HFFc6 (cell line): Measurements from ENCODE around the gene SNTG2. TPM values are rescaled to one million over a fixed set of nuclear protein-coding genes. Genes with fewer than 3 reads are reported as not detected.
"Not testable (repeated sequence)": the region's sequence is repeated elsewhere in the genome, so short reads cannot be mapped to it uniquely, and the experiment has no call there.

Experiments
- DNase-seq: peaks from one replicate; pipeline ENCODE4 v3.0.0-alpha.2; 2018
- H3K27ac Mint-ChIP-seq: 2 replicates; pipeline ENCODE4 v1.8.0; 2020; ENCODE audit warnings: mild to moderate bottlenecking, mixed read lengths
- H3K27me3 Mint-ChIP-seq: 2 replicates; pipeline ENCODE4 v1.8.0; 2021; ENCODE audit warnings: mild to moderate bottlenecking, moderate library complexity, mixed read lengths; ENCODE audit not compliant: insufficient read depth
- H3K36me3 Mint-ChIP-seq: 2 replicates; pipeline ENCODE4 v1.8.0; 2021; ENCODE audit warnings: low read depth, mixed read lengths
- H3K4me1 Mint-ChIP-seq: 2 replicates; pipeline ENCODE4 v1.8.0; 2020; ENCODE audit warnings: low read depth, mixed read lengths
- H3K4me3 Mint-ChIP-seq: 2 replicates; pipeline ENCODE4 v1.8.0; 2020; ENCODE audit warnings: mild to moderate bottlenecking, moderate library complexity, mixed read lengths
- H3K9me3 Mint-ChIP-seq: 2 replicates; pipeline ENCODE4 v1.8.0; 2020; ENCODE audit warnings: mild to moderate bottlenecking, mixed read lengths
- total RNA-seq, 6 experiments: library from RNA; stranded (reverse); fragmentation: NEBNext Ultra II Directional; extraction: Animal tissue kit (Norgen Biotek cat#: 25700); gene quantifications; 2 replicates in 1 of 6; 3 replicates in 5 of 6; pipeline ENCODE4 v1.2.3, GENCODE V29; 2021
- TF ChIP-seq, protein P1 (sequence below): fragments of 200-600 bp; sonication (generic); IDR thresholded peaks from 2 replicates; pipeline ENCODE4 v1.5.0; 2021; ENCODE audit warnings: antibody characterized with exemption, mild to moderate bottlenecking

The SNTG2 gene
- total RNA-seq, 6 experiments from 2014 or later, result not detected

DNA sequence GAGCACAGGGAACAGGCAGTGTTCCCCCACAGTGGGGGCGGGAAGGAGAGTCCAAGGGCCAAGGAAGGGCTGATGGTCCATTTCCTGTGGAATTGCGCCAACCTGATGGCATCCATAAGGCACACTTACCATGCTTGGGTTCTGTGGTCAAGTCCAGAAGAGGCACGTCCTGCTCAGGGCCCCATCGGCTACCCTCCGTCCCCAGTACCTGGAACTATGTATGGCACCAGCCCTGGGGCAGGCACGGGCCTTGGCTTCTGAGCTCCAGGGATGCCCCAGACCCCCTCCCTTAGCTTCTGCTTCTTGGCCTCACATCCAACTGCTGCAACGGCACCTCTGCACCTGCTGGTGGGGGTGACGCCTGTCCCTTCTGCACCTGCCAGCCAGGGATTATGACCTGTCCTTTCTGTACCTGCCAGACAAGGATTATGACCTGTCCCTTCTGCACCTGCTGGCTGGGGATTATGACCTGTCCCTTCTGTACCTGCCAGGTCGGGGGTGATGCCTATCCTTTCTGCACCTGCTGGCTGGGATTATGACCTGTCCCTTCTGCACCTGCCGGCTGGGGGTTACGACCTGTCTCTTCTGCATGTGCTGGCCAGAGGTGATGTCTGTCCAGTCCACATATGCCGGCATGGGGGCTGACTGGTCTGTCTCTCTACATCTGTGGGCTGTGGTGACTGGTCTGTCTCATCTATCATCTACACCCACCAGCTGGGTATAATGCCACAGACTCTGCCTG is 45.4 kb upstream of the SNTG2 start:
- TF ChIP-seq, protein P1, sequence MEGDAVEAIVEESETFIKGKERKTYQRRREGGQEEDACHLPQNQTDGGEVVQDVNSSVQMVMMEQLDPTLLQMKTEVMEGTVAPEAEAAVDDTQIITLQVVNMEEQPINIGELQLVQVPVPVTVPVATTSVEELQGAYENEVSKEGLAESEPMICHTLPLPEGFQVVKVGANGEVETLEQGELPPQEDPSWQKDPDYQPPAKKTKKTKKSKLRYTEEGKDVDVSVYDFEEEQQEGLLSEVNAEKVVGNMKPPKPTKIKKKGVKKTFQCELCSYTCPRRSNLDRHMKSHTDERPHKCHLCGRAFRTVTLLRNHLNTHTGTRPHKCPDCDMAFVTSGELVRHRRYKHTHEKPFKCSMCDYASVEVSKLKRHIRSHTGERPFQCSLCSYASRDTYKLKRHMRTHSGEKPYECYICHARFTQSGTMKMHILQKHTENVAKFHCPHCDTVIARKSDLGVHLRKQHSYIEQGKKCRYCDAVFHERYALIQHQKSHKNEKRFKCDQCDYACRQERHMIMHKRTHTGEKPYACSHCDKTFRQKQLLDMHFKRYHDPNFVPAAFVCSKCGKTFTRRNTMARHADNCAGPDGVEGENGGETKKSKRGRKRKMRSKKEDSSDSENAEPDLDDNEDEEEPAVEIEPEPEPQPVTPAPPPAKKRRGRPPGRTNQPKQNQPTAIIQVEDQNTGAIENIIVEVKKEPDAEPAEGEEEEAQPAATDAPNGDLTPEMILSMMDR, result no peak
- Mint-ChIP-seq H3K27ac (no peak overlapping the region), H3K4me3 (no peak overlapping the region), H3K36me3 (peaks cover 2% of the 10 kb centered on the region; the same call in 1 of the 2 replicates), H3K27me3 (peaks cover 1% of the 10 kb centered on the region; the same call in 1 of the 2 replicates), H3K9me3 (peaks cover 18% of the 10 kb centered on the region), H3K4me1 (peaks cover 2% of the 10 kb centered on the region; the same call in 1 of the 2 replicates)
- no peak for DNase-seq

DNA sequence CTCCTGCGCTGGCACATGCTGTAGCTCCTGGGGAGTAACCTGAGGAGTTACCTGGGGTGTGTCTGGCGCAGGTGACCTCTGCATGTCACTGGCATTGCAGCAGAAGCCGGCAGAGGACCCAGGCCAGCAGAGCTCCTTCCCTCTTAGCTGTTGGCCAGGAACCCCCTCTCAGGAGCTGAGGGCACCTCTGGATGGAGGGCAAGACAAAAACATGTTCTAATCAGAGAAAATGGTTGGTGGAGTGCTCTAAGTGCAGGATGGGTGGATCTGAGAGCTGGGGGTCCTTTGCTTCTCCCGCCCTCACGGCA is 44.9 kb upstream of the SNTG2 start:
- H3K4me1 Mint-ChIP-seq, result peaks cover 7% of the 10 kb centered on the region; the same call in 1 of the 2 replicates
- TF ChIP-seq, protein P1, result no peak
- H3K9me3 Mint-ChIP-seq, result peaks cover 23% of the 10 kb centered on the region
- DNase-seq, result no peak
- no peak overlapping the region for H3K27ac Mint-ChIP-seq
- peaks cover 6% of the 10 kb centered on the region; the same call in 1 of the 2 replicates for H3K36me3 Mint-ChIP-seq
- no peak overlapping the region for H3K4me3 Mint-ChIP-seq
- peaks cover 1% of the 10 kb centered on the region; the same call in 1 of the 2 replicates for H3K27me3 Mint-ChIP-seq

DNA sequence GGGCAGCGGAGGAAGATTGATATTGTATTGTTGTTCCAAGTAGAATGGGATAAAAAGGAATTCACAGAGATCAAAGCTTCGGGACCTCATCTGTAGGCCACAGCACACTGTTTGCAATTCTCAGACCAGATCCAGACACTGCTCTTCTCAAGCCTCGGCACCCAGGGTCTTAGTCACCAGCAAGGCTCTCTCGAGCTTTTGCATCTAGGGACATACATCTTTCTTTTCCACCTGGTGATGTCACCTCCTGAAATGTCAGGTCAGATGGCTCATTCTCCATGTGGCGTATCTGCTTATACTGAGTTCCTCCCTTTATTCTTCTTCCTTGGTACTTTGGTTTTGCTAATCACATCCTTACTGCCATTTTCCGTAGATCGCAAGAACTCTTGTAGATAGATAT is 42.9 kb upstream of the SNTG2 start:
- Mint-ChIP-seq H3K4me1 (peaks cover 7% of the 10 kb centered on the region; the same call in 1 of the 2 replicates), H3K36me3 (peaks cover 6% of the 10 kb centered on the region; the same call in 1 of the 2 replicates), H3K4me3 (no peak overlapping the region), H3K9me3 (peaks cover 24% of the 10 kb centered on the region), H3K27ac (no peak overlapping the region), H3K27me3 (peaks cover 1% of the 10 kb centered on the region; the same call in 1 of the 2 replicates)
- TF ChIP-seq, protein P1, result no peak
- no peak for DNase-seq

DNA sequence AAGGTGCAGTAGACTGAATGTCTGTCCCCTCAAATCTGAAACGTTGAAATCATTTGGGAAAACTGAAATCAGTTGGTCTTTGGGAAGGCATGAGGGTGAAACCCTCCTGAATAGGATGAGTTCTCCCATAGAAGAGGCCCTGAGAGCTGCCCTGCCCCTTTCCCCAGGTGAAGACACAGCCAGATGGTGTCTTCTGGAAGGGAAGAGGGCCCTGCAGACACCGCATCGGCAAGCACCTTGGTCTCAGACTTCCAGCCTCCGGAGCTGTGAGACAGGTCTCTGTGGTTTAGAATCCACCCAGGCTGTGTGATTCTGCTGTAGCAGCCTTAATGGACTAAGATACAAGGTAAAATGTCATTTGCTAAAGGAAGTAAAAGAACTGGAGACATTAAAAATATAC is 42.1 kb upstream of the SNTG2 start:
- DNase-seq, result no peak
- Mint-ChIP-seq H3K4me3 (no peak overlapping the region), H3K27ac (no peak overlapping the region), H3K9me3 (peaks cover 19% of the 10 kb centered on the region), H3K36me3 (peaks cover 6% of the 10 kb centered on the region; the same call in 1 of the 2 replicates), H3K4me1 (peaks cover 7% of the 10 kb centered on the region; the same call in 1 of the 2 replicates), H3K27me3 (peaks cover 1% of the 10 kb centered on the region; the same call in 1 of the 2 replicates)
- TF ChIP-seq, protein P1, result no peak

- not testable (repeated sequence) for H3K36me3 Mint-ChIP-seq, H3K4me1 Mint-ChIP-seq, H3K27ac Mint-ChIP-seq, H3K27me3 Mint-ChIP-seq, DNase-seq
- H3K9me3 Mint-ChIP-seq, result peaks cover 19% of the 10 kb centered on the region
- H3K4me3 Mint-ChIP-seq, result peak overlapping the region; percentile 31; the same call in 1 of the 2 replicates
These were observed 40.8 kb upstream of the SNTG2 start for GRCh38 chr2:909764-910379.

- TF ChIP-seq, protein P1, result no peak
- peak overlapping the region; percentile 31; the same call in 1 of the 2 replicates for H3K4me3 Mint-ChIP-seq
- DNase-seq, result no peak
- no peak overlapping the region for H3K27ac Mint-ChIP-seq
- peaks cover 7% of the 10 kb centered on the region; the same call in 1 of the 2 replicates for H3K4me1 Mint-ChIP-seq
- peaks cover 2% of the 10 kb centered on the region; the same call in 1 of the 2 replicates for H3K27me3 Mint-ChIP-seq
- peaks cover 6% of the 10 kb centered on the region; the same call in 1 of the 2 replicates for H3K36me3 Mint-ChIP-seq
- peaks cover 15% of the 10 kb centered on the region for H3K9me3 Mint-ChIP-seq
These were observed 40.0 kb upstream of the SNTG2 start for GRCh38 chr2:910698-911097.
